AG09309 (cell line): ENCODE results near the gene GPR89B.
A peak's percentile ranks its signal among the peaks of the same experiment; 100 is the strongest.

ENCODE experiments used
- DNase-seq: peaks from one replicate; pipeline ENCODE4 v3.0.0-alpha.2; 2010; ENCODE audit warnings: low read depth
- H3K4me3 ChIP-seq: 2 replicates; pipeline ENCODE4 v1.5.1; 2011; ENCODE audit warnings: mild to moderate bottlenecking, low read depth, low read length, moderate library complexity; ENCODE audit not compliant: control insufficient read depth
- TF ChIP-seq, protein P1 (sequence below): IDR thresholded peaks from 2 replicates; pipeline ENCODE4 v1.5.1; 2011; ENCODE audit warnings: mild to moderate bottlenecking, low read depth, low read length, inconsistent platforms; ENCODE audit not compliant: insufficient read depth, control insufficient read depth; ENCODE audit errors: missing control alignments

The GPR89B gene

DNA sequence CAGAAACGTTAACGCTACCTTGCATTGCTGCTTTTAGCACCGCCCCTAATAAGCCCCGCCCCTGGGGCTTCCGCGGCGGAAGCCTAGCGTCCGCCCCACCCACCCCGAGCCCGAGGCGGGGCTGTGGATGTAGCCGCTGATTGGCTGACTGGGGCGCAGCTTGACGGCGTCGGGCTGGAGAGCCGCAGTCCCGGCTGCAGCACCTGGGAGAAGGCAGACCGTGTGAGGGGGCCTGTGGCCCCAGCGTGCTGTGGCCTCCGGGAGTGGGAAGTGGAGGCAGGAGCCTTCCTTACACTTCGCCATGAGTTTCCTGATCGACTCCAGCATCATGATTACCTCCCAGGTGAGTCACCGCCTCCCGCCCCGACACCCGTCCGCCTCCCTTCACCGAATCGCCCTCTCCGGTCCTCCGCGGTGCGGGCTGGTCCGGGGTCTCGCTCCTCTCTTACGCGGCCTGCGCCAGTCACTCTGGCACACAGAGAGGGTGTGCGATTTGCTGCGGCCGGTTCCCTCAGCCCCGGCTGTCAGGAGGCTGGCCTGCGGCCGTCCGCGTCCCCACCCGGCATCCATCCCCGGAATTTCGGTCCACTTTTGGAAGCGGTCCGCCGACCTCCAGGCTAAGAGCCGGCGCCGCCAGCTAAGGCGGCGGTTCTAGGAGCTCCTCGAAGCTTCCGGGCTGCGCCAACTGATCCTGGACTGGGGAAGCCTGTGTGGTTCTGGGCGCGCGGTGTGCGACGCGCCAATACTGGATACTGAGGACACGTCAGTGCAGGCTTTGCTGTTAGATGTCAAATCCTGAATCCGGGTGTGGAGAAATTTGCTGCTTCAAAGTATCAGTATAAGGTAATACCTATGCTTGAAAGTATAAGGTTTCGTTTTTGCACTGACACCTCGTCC, at the start of gene GPR89B:
GPR89B (plus strand) TSS at position 185 of the 897 bp plus-strand sequence; CDS start at position 302, 117 bp downstream.
- peak; percentile 32 for DNase-seq
- peak within 1 kb of the TSS; percentile 87 for H3K4me3 ChIP-seq

DNA sequence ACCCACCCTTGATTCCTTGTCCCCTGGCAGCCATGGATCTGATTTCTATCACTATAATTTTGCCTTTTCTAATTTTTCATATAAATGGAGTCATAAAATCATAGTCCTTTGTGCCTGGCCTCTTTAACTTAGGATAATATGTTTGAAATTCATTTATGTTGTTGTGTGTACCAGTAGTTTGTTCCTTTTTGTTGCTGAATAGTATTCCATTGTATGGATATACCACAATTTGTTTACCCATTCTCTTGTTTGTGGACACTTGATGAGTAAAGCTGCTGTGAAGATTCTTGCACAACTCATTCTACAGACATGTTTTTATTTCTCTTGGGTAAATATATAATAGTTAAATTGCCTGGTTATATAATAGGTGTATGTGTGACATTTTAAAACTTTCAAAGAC, 48.3 kb upstream of the GPR89B start:
- TF ChIP-seq, protein P1, sequence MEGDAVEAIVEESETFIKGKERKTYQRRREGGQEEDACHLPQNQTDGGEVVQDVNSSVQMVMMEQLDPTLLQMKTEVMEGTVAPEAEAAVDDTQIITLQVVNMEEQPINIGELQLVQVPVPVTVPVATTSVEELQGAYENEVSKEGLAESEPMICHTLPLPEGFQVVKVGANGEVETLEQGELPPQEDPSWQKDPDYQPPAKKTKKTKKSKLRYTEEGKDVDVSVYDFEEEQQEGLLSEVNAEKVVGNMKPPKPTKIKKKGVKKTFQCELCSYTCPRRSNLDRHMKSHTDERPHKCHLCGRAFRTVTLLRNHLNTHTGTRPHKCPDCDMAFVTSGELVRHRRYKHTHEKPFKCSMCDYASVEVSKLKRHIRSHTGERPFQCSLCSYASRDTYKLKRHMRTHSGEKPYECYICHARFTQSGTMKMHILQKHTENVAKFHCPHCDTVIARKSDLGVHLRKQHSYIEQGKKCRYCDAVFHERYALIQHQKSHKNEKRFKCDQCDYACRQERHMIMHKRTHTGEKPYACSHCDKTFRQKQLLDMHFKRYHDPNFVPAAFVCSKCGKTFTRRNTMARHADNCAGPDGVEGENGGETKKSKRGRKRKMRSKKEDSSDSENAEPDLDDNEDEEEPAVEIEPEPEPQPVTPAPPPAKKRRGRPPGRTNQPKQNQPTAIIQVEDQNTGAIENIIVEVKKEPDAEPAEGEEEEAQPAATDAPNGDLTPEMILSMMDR = no peak
- no peak for DNase-seq
- H3K4me3 ChIP-seq = no peak overlapping the region

DNA sequence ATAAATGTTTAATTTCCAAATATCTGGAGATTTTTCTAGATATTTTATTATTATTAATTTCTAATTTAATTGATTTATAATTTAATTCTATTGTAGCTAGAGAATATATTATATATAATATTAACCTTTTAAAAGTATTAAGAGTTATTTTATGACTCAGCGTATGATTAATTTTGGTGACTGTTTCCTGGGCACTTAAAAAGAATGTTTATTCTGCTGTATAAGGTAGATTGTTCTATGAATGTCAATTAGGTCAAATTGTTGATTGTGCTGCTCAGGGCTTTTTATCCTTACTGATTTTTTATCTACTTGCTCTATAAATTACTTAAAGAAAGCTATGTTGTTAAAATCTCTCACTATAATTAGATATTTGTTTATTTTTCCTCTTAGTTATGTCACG, 45.7 kb upstream of the GPR89B start:
- DNase-seq = no peak
- TF ChIP-seq, protein P1 = no peak

DNA sequence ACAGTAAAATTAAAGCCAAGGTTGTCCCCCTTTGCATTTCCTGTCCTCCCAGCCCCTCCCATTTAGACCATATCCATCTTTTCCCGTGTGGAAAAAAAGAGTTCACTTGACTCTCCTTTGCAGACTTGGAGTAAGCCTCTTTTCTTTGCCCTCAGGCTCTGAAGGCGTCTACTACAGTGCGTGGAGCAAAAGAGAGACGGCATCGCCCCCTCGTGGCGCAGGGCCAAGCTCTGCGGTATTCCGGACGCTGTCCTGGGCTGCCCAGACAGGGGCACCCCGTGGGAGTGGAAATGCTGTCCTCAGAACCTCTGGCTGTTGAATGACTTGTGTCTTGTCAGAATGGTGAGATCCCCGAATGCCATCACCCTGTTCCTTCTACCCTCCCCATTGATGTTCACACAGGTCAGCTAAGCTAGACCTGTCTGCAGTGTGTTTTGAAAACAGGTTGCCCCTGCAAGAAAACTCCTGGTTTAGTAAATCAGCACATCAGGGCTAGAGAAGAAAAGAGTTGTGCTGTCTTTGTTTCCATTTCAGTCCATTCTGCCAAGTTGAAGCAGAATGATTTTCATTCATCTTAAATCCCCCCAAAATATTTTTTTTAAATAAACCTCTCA, 37.9 kb upstream of the GPR89B start:
- no peak for DNase-seq
- no peak overlapping the region for H3K4me3 ChIP-seq
- TF ChIP-seq, protein P1 = peak; percentile 23

More for the DNA sequence above, 45.7 kb upstream of the GPR89B start:
- H3K4me3 ChIP-seq = no peak overlapping the region

DNA sequence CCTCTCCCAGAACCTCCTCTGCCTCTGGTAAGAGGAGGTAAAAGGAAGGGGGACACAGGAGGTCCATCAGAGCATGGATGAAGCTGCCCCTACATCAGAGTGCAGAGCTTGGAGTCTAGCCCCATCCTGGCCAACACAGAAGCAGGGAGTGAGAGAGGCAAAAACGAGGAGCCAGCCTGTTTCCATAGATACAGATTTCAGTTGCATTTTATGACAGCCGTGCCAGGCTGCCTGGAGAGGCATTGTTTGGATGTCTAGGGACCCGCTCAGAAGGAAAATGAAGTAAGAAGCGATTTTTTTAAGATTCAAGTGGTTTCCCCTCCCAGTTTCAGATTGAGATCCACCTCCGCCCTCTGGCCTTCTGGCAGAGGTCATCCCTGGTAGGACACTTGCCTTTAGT, 37.1 kb upstream of the GPR89B start:
- no peak for DNase-seq
- TF ChIP-seq, protein P1 = no peak
- no peak overlapping the region for H3K4me3 ChIP-seq

DNA sequence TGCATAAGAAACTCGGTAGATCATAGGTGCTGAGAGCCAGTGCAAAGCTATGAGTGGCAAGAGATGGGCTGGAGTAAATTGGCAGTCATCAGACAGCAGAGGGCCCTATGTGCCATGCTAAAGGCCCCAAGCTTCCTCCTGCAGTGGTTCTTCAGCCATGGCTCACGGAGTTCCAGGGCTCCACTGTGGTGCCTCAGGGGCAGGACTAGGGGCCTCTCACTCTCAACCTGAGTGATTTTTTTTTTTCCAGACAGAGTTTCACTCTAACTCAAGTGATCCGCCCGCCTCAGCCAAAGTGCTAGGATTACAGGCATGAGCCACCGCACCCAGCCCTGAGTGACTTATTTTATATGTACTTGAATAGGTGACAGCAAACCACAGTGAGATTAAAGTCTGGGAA, 36.0 kb upstream of the GPR89B start:
- no peak overlapping the region for H3K4me3 ChIP-seq
- TF ChIP-seq, protein P1 = no peak
- no peak for DNase-seq

DNA sequence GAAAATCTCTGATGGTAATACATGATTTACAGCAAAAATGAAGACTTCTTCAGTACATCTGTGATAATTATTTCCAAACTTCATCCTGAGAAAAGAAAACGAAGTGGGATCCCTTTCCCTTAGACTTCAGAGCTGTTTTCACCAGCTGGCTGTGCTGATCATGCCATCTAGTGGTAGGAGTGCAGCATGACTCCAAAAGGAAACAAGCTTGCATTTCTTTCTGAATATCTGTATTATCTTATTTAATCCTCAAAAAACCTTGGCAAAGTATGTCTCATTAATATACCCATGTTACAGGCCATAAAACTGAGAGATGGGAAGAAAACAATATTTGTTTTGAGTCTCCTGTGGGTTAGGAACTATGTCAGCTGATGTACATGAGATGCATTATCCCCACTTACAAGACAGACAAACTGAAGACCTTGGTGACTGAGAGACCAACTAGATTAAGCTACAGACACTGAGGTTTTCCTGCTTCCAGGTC, 35.4 kb upstream of the GPR89B start:
- TF ChIP-seq, protein P1 = peak; percentile 95
- DNase-seq = peak; percentile 21
- no peak overlapping the region for H3K4me3 ChIP-seq
